DND-41 (cell line): ENCODE results near the gene PDCD11.

Experiments used
- ATAC-seq: fragments of 200-7000 bp; cut with Tn5 transposase; 3 replicates; pipeline ENCODE4 v1.9.1; 2021; ENCODE audit warnings: low read depth; ENCODE audit not compliant: insufficient read depth
- DNase-seq: peaks from one replicate; pipeline ENCODE4 v3.0.0-alpha.2; 2020
- H2AFZ ChIP-seq: 2 replicates; pipeline ENCODE4 v1.6.0; 2012; ENCODE audit warnings: low read depth, low read length
- H3K27ac ChIP-seq: 2 replicates; pipeline ENCODE4 v1.5.1; 2012; ENCODE audit warnings: low read length, inconsistent platforms
- H3K27me3 ChIP-seq: fragments of 200-600 bp; sonication (generic); 2 replicates; pipeline ENCODE4 v1.6.0; 2012; ENCODE audit warnings: low read length, mild to moderate bottlenecking, inconsistent platforms; ENCODE audit not compliant: insufficient read depth, poor library complexity
- H3K36me3 ChIP-seq: 2 replicates; pipeline ENCODE4 v1.5.1; 2012; ENCODE audit warnings: low read length, inconsistent platforms; ENCODE audit not compliant: insufficient read depth
- H3K4me1 ChIP-seq: 2 replicates; pipeline ENCODE4 v1.5.1; 2012; ENCODE audit warnings: mild to moderate bottlenecking, low read length; ENCODE audit not compliant: insufficient read depth
- H3K4me2 ChIP-seq: 2 replicates; pipeline ENCODE4 v1.6.0; 2012; ENCODE audit warnings: mild to moderate bottlenecking, moderate library complexity, low read length, inconsistent platforms; ENCODE audit not compliant: insufficient read depth
- H3K4me3 ChIP-seq, 2 experiments: fragments of 200-600 bp in 1 of 2; shearing (Covaris generic) in 1 of 2; 2 replicates each; pipeline ENCODE4 v1.5.1; 2012 to 2016; ENCODE audit warnings: inconsistent platforms in 2 of 2, low read length in 2 of 2, mild to moderate bottlenecking in 2 of 2, low read depth in 1 of 2, moderate library complexity in 1 of 2
- H3K79me2 ChIP-seq: 2 replicates; pipeline ENCODE4 v1.6.0; 2012; ENCODE audit warnings: low read length, inconsistent platforms; ENCODE audit not compliant: insufficient read depth
- H3K9ac ChIP-seq: 2 replicates; pipeline ENCODE4 v1.6.0; 2012; ENCODE audit warnings: low read depth, mild to moderate bottlenecking, inconsistent platforms, low read length, moderate library complexity
- H3K9me3 ChIP-seq: 2 replicates; pipeline ENCODE4 v1.5.1; 2012; ENCODE audit warnings: low read length, moderate library complexity, mild to moderate bottlenecking, inconsistent platforms; ENCODE audit not compliant: insufficient read depth, severe bottlenecking
- H4K20me1 ChIP-seq: 2 replicates; pipeline ENCODE4 v1.6.0; 2012; ENCODE audit warnings: low read length; ENCODE audit not compliant: insufficient read depth
- EZH2 ChIP-seq: IDR thresholded peaks from 3 replicates; pipeline ENCODE4 v1.6.1; 2012; ENCODE audit warnings: borderline replicate concordance, low read depth, mild to moderate bottlenecking, moderate library complexity, low read length, inconsistent platforms; ENCODE audit not compliant: severe bottlenecking
- TF ChIP-seq, protein P1 (sequence below): IDR thresholded peaks from 2 replicates; pipeline ENCODE4 v1.5.1; 2012; ENCODE audit warnings: borderline replicate concordance, low read length, moderate library complexity, mild to moderate bottlenecking; ENCODE audit not compliant: poor library complexity, severe bottlenecking; ENCODE audit errors: extremely low read depth

Gene PDCD11

DNA sequence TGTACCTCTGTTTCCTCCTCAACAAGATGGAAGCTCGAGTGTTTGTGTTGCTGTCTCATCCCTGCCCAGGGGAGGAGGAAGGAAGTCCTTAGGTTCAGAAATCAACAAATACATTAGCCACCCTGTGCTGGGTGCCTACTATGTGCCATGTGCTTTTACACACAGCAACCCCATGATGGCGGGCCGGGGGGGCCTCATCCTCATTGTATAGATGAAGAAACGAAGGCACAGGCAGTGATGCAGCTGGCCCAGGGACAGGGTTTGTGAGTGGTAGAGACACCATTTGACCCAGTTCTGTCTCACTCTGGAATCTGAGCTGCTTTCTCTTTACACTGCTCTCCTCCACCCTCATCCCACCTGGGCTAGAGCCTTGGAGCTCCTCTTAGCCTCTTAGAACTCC is 57.6 kb downstream of the PDCD11 start:
- Histone ChIP-seq H3K4me1 (peaks cover 31% of the 10 kb centered on the region), H3K4me2 (no peak overlapping the region), H3K4me3 (no peak overlapping the region), H3K27me3 (no peaks in the 10 kb centered on the region), H4K20me1 (peaks cover 2% of the 10 kb centered on the region; the same call in 1 of the 2 replicates), H2AFZ (no peak overlapping the region), H3K9me3 (no peaks in the 10 kb centered on the region), H3K79me2 (peaks cover 7% of the 10 kb centered on the region; the same call in 1 of the 2 replicates), H3K27ac (no peak overlapping the region), H3K36me3 (peaks cover 14% of the 10 kb centered on the region), H3K9ac (no peak overlapping the region)
- TF ChIP-seq EZH2: no peak
- TF ChIP-seq, protein P1, sequence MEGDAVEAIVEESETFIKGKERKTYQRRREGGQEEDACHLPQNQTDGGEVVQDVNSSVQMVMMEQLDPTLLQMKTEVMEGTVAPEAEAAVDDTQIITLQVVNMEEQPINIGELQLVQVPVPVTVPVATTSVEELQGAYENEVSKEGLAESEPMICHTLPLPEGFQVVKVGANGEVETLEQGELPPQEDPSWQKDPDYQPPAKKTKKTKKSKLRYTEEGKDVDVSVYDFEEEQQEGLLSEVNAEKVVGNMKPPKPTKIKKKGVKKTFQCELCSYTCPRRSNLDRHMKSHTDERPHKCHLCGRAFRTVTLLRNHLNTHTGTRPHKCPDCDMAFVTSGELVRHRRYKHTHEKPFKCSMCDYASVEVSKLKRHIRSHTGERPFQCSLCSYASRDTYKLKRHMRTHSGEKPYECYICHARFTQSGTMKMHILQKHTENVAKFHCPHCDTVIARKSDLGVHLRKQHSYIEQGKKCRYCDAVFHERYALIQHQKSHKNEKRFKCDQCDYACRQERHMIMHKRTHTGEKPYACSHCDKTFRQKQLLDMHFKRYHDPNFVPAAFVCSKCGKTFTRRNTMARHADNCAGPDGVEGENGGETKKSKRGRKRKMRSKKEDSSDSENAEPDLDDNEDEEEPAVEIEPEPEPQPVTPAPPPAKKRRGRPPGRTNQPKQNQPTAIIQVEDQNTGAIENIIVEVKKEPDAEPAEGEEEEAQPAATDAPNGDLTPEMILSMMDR: no peak
- DNase-seq (no peak), ATAC-seq (no peak)

DNA sequence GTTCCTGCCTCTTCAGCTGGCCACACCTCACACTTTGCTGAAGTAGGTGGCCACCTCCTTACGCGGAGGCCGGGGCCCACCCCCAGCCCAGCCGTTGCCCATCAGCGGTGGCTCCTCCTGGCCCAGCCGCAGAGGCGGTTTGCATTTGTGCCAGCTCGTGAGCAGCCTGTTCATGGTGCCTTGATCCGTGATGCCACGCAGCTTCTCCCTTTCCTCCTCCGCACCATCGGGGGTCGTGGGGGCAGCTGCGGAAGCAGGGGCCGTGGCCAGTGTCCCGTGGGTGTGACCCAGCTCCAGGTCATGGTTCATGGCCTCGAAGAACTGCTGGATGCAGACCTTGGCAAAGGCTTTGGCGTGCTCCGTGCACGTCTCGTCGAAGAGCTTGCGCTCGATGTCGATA is 58.8 kb downstream of the PDCD11 start:
- H2AFZ ChIP-seq: no peak overlapping the region
- peaks cover 7% of the 10 kb centered on the region; the same call in 1 of the 2 replicates for H3K79me2 ChIP-seq
- H3K27me3 ChIP-seq: no peaks in the 10 kb centered on the region
- no peak for DNase-seq
- no peak overlapping the region for H3K4me2 ChIP-seq
- H3K36me3 ChIP-seq: peaks cover 2% of the 10 kb centered on the region; the same call in 1 of the 2 replicates
- no peak overlapping the region for H3K4me3 ChIP-seq
- H3K27ac ChIP-seq: no peak overlapping the region
- H3K9me3 ChIP-seq: no peaks in the 10 kb centered on the region
- H4K20me1 ChIP-seq: no peaks in the 10 kb centered on the region; the same call in 1 of the 2 replicates
- no peak overlapping the region for H3K9ac ChIP-seq
- TF ChIP-seq EZH2: no peak
- TF ChIP-seq, protein P1: no peak
- H3K4me1 ChIP-seq: peaks cover 27% of the 10 kb centered on the region
- no peak for ATAC-seq

DNA sequence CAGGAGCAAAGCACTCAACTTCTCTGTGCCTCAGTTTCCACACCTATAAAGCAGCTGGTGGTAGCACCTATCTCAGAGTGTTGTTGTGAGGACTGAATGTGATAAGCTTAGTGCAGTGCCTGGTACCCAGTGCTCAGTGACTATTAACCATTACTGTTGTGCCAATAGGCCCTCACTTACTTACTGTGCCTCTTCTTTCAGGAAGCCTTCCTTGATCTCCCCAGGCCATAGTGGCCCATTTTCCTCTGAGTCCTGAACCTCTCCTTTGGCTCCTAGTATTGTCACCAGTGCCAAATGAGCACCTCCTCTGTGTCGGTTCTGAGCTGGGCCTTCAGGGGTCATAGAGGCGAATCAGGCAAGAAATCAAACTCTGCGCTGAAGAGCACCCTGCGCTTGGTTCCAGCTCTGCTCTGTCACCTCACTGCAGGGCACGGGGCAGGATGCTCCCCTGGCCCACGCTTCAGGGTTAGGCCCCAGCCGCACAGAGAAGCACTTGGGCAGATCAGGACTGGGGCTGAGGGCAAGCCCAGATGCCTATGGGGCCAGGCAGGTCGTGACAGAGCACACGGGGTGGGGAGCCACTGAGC is 59.7 kb downstream of the PDCD11 start:
- ATAC-seq (no peak), DNase-seq (no peak)
- Histone ChIP-seq H2AFZ (no peak overlapping the region), H3K4me3 (no peak overlapping the region), H3K9ac (no peak overlapping the region), H3K27me3 (no peaks in the 10 kb centered on the region), H4K20me1 (no peaks in the 10 kb centered on the region; the same call in 1 of the 2 replicates), H3K9me3 (no peaks in the 10 kb centered on the region), H3K36me3 (no peaks in the 10 kb centered on the region), H3K79me2 (peaks cover 6% of the 10 kb centered on the region; the same call in 1 of the 2 replicates), H3K27ac (no peak overlapping the region), H3K4me1 (peaks cover 17% of the 10 kb centered on the region), H3K4me2 (no peak overlapping the region)
- TF ChIP-seq, protein P1: no peak
- no peak for TF ChIP-seq EZH2
